DMS 273 (cell line): ENCODE measurements around the gene AGAP1.

Experiments used
- DNase-seq: peaks from one replicate; lab custom pipeline; 2025; ENCODE audit not compliant: unreplicated experiment; lab: John Stamatoyannopoulos, UW

AGAP1 gene

DNA sequence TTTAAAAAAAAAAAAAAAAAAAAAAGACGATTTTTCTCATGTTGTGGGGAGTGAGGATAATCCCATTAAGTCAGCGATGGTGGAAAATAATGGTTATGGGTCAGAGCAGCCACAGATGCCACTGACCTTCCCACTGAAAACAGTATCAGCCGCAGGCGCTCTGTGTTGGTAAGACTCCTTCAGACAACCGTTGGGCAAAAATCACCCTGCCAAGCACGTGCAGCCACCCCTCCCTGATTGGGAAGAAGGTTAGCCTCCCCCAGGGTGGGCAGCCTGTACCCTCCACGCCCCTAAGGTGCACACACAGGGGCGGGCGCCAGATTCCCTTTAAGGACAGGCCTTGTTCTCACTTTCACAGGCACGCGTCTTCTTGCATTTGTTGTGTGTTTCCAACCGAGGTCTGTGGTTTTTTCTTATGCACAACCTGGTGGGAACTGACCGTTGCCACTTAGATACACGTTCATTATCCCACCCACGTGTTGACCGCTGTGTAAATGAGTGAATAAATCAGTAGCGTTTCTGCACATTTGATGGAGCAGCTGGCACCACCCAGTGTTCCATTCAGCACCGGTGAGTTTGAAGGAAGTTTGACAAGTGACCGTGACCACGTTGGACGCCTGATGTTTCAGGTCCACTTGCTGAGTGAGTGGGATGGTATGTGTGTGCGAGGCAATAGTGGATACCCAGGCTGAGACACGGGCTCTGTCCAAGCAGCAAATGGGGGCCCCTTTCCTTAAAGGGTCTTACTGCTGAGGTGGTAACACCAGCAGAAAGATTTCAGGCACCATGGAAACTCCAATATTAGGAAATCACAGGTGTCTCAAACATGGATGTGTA, 476.6 kb downstream of the AGAP1 start:
- DNase-seq, result no peak

DNA sequence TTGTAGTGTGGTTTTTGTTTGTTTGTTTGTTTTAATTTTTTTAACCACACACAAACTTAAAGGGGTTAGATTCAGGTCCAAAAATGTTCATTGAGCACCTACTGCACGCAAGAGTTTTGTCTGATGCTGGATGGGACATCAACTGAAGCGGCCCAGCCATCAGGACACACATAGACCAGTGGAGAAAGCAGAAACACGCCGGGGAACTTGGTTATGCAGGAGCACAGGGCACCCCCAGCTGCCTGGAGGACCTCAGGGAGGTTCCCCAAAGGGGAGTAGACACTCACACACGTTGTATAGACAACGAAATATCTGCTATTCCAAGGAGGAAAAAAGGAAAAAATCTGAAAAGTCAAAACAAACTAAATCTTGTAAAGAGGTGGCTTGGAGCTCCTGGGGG, 482.7 kb downstream of the AGAP1 start:
- no peak for DNase-seq

DNA sequence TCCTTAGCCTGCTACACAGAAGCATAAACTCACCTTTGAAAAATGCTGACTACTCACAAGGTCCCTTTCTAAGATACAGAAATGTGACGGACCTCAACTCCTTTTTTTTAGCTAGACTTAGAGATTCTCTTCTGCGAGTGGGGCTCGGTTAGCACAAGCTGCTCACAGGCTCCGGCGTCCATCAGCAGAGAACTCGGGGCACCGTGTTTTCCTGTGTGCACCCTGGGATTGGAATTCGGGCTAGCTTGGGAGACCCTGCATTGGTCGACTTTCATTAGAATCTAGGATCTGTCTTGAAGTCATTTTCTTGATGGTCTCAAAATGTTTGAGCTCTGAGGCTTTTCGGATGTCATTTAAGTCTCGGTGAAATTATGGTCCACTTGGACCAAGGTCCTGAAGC, 483.1 kb downstream of the AGAP1 start:
- no peak for DNase-seq

DNA sequence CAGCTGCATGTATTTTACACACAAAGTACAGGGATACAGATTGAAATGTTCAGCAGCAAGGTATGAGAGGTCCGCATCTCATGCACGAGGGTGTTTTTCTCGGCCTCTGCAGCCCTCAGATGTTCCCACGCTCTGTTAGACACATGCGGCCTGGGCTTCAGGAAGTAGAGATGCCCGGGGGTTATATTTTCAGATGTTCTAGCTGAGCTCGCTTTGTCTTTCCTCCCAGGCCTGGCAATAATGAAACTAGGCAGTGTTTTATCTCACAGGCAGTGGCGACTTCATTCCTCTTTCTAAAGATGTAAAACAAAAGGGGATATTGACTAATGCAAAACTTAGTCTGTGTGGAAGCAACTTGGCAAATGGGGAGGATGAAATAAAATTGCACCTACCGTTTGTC, 483.6 kb downstream of the AGAP1 start:
- no peak for DNase-seq

DNA sequence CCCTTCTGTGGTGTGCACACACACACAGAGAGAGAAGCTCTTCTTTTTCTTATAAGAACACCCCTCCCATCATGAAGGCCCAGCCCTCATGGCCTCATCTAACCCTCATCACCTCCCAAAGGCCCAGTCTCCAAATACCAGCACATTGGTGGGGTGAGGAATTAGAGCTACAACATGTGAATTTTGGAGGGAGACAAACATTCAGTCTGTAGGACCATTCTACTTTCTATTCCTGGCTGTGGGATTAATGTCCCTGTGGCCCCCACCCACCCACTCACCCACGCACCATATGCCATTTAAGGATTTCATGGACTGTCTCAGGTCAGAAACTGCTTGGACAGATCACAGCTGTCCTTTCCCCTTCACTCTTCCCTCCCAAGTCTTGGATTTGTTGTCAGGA, 484.2 kb downstream of the AGAP1 start:
- DNase-seq, result no peak

DNA sequence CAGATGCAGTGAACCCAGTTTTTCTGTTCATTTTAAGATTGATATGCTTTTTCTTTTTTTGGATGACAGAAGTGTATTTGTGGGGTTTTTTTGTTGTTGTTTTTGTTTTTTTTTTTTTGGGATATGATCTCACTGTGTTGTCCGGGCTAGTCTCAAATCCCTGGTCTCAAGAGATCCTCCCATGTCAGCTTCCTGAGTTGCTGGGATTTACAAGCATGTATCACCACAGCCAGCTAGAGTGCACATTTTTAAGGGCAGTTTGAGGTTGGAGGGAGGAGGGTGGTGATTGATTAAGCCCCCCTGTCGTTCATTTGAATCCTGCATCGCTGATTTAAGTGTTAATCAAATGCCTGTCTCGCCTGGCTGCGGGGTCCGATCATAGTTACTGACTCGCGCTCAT, 485.2 kb downstream of the AGAP1 start:
- DNase-seq, result no peak

DNA sequence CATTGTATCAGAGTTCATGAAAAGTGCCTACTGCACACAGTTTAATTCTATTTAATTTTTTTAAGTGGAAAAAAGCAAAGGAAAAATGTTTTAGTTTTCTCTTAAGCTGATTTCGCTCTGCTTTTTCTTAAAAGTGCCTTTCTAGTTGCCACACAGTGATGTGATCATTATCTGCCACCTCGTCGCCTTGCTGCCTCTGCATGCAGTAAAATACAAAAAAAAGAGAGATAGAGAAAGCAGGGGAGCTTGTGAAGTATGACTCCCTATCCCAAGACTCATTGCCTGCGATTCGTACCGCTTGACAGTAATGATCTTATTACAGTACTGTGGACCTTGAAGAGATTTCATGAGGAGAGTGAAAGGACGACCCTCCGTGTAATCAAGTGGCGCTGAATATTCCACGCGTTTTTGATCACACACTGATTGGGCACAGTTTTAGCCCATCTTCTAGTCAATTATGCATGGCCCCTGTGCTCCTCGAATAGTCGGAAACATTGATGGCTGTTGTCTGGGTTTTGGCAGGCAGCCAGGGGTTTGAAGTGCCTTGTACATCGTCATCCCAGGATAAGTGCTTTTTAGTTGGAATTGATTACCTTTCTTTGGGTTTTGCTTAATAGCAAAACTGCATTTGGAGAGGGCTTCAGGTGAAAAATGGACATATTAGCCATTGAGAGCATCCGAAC, 486.1 kb downstream of the AGAP1 start:
- DNase-seq, result no peak

DNA sequence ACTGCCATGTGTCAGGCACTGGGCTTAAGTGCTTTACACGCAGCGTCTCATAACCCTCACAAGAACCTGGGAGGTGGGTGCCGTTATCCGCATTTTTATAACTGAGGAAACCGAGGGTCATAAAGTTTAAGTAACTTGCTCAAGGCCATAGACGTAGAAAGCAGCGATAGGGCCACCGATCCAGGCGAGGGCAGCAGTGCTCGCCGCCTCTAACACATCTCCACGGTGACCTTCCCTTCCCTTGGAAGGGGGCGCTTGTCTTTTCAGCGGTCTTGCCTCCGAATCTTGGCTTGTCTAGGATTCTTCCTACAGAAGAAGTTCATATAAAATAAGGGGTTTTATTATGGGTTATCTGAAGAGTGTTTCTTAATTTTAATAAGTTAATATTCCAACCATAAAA, 487.8 kb downstream of the AGAP1 start:
- no peak for DNase-seq

DNA sequence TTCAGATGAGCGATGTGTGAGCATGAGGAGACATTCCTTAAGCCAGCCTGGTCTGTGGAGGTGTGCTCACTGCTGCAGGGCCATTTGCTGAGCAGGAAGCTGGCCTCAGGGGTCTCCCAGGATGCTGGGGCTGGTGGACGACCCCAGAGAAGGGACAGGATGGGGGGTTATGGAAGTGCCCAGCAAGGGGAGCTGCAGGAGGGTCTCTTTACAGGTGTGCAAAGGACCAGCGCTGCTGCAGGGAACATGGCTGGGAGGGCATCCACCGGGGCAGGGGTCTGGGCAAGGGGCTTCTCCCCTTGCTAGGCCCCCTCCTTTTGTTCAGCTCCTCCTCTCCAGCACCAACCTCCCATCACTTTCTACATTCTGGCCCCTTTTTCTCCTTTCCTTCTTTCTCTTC, 489.2 kb downstream of the AGAP1 start:
- DNase-seq, result no peak

DNA sequence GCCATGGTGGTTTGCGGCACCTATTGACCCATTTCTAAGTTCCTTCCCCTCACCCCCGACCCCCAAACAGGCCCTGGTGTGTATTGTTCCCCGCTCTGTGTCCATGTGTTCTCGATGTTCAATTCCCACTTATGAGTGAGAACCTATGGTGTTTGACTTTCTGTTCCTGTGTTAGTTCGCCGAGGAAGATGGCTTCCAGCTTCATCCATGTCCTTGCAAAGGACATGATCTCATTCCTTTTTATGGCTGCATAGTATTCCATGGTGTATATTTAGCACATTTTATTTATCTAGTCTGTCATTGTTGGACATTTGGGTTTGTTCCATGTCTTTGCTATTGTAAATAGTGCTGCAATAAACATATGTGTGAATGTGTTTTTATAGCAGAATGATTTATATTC, 490.7 kb downstream of the AGAP1 start:
- no peak for DNase-seq

DNA sequence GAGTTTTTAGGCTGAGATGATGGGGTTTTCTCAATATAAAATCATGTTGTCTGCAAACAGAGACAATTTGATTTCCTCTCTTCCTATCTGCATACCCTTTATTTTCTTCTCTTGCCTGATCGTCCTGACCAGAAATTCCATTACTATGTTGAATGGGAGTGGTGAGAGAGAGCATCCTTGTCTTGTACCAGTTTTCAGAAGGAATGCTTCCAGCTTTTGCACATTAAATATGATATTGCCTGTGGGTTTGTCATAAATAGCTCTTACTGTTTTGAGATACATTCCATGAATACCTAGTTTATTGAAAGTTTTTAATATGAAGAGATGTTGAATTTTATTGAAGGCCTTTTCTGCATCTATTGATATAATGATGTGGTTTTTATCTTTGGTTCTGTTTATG, 492.5 kb downstream of the AGAP1 start:
- DNase-seq, result no peak

DNA sequence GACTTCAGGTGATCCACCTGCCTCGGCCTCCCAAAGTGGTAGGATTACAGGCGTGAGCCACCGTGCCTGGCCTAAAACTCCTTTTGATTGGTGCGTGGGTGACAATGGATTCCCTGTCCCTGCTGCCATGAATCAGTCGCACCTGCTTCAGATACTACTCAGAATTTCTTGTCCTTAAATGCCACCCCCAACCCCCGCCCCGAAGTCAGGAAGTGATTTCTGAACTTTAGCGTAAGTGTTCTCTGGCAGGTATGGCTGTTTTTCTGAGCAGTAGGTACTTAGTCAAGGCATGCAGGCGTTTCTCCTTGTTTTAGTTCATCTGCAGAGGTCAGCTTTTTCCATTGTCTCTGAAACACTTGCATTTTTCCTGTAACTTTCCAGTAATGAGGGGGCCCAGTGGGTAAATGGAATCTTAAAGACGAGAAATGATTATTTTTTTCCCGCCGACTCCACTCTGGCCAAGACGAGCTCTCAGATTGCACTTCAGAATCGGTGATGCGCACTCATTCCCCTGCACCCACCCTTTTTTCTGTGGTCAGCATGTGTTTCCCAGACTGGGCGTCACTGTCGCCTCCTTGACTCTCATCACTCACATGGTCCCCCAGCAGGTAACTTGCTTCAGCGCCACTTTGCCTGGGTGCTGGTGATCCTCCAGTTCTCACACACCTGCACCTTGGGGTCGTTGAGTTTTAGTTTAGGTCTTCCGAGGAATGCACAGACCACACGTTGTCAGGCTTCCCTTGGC, 494.6 kb downstream of the AGAP1 start:
- no peak for DNase-seq

DNA sequence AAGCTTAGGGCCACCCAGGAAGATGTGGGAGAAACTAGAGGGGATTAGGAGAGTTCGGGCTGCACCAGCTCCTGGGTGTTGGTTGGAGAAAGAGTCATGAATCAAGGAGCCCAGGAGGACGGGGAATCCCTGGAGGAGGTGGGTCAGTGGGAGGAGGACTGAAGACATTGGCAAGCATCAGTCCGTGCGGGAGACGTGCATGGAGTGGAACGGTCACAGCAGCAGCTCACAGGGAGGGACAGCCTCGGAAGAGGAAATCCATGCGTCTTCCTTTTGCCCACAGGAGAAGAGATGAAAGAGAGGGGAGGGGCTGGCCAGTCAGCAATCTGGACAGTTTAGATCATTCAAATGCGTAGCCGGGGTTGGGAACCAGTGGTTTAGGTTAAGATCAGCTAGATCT, 495.7 kb downstream of the AGAP1 start:
- DNase-seq, result no peak

DNA sequence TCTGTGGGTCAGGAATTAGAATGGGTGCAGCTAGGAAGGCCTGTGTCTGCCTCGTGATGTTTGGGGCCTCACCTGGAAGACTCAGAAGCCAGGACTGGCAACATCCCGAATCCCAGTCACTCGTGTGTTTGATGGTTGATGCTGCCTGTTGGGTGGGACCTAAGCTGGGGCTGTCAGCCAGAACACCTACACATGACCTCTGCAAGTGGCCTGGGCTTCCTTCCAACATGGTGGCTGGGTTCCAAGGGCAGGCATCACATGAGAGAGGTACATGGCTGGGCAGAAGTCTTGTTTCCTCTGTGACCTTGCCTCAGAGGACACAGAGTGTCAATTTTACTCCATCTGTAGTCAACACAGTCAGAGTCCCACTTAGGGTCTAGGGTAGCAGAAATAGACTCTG, 496.5 kb downstream of the AGAP1 start:
- peak; percentile 35 for DNase-seq

DNA sequence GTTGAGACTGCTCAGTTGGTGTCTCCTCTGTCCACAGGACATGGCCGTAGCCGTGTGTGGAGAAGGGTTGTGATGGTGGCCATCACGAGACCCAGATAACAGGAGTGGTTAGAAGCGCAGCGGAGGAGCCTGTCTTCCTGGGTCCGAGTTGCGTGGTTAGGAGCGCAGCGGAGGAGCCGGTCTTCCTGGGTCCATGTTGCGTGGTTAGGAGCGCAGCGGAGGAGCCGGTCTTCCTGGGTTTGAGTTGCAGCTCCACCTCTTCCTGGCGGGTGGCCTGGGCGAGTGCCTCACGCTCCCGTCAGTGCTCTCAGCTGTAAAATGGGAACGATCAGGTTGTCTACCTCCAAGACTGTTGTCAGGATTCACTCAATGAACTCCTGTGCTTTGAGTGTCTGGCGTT, 498.2 kb downstream of the AGAP1 start:
- DNase-seq, result no peak

DNA sequence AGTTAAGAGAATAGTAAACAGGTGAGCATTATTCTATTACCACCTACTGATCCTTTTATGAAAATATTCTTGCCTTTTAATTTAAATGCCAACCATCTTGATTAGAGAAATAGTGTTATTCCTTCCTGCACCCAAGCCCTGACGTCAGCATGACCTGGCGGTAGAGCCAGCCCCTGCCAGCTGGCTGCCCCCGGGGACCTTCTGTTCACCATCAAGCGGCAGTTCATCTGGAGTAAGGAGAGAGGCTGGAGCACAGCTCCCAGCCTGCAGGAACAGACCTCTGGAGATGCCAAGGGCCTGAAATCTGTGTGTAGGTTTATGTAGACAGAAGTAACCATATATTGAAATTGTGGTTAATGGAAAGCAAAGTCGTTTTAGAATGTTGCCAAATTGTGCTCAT, 502.6 kb downstream of the AGAP1 start:
- DNase-seq, result peak; percentile 57

DNA sequence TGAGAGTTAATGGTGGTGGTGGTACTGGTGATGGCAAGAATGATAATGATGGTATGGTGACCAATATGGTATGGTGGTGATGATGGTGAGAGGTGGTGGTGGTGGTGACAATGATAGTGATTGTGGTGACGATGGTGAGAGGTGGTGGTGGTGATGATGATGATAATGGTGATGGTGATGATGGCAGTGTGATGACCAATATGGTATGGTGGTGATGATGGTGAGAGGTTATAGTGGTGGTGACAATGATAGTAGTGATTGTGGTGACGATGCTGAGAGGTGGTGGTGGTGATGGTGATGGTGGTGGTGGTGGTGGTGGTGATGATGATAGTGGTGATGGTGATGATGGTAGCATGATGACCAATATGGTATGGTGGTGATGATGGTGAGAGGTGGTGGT, 505.2 kb downstream of the AGAP1 start:
- no peak for DNase-seq

DNA sequence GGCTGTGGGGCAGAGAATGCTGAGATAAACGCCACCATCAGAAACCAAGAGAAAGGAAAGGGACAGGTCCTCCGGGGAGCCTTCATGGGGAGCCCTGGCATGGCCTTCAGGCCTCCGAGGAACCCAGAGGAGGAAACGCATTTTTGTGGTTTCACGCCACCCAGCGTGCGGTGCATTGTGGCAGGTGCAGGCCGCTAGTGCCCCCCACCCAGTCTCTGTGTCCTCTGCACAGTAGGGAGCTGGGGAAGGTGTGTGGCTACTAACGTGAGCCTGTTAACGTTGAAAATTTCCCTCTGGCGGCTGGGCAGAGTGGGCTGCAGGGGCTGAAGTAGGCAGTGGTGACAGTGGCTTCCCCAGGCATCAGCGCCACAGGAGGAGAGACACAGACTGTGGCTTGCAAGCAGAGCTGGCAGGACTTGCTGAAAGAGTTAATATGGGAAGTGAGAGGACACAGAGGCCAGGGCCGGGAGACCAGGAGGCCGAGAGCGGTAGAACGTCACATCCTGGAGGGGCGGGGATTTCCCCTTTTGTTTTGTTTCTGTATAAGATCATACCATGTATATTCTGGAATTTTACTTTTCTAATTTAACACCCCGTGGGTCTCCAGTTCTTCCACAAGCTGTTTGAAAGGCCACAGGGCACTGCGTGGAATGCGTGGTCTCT, 507.5 kb downstream of the AGAP1 start:
- DNase-seq, result no peak

DNA sequence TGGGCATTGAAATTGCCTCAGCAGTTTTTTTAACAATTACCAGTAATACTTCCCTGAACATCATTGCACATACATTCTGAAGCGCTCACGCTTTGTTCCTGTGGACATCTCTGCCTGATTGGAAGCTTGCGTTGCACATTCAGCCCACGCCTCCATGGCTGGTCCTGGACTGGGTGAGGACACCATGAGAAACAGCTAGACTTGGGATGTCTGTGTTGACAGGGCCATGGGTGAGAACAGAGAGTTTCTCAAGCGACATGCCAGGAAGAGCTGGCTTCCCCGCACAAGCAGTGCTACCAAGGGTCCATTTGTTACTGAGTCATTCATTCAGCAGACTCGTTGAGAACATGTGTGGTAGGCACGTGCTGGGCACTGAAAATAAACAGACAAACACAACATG, 508.0 kb downstream of the AGAP1 start:
- no peak for DNase-seq

DNA sequence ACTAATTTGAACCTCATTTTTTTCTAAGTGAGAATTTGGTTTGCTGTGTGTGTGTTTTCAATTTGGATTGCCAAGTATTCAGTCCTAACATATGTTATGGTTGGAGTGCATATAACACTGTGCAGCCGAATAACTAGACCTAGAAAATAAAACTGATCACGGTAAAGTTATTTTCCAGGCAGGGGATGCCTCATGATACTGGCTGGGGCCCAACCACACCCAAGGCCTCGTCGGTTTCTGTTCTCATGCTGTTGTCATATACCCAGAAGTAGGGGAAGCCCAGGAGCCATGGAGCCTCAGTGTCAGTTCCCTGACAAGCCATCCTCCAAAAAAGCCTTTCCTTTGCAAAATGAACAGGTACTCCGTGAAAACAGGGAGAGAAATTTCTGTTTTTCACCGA, 514.2 kb downstream of the AGAP1 start:
- no peak for DNase-seq

DNA sequence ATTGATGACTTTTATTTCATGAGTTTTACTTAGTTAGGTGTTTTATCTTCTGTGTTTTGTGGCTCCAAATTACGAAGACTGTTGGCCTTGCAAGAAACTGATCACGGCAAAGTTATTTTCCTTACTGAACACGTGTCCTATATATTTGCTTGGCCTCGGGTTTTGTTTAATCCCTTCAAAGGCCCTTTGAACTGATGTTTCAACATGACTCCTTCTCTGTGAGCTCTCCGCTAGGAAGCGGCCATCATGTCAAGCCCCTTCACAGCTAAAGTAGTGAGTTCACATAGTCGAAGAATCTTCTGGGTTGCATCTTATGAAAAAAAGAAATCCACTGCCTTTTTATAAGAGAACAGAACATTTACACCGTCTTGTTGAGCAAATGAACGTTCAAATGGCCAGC, 515.0 kb downstream of the AGAP1 start:
- no peak for DNase-seq
